ENCODE data around the gene NKPD1.
A peak's percentile ranks its signal among the peaks of the same experiment; 100 is the strongest.

The NKPD1 gene

DNA sequence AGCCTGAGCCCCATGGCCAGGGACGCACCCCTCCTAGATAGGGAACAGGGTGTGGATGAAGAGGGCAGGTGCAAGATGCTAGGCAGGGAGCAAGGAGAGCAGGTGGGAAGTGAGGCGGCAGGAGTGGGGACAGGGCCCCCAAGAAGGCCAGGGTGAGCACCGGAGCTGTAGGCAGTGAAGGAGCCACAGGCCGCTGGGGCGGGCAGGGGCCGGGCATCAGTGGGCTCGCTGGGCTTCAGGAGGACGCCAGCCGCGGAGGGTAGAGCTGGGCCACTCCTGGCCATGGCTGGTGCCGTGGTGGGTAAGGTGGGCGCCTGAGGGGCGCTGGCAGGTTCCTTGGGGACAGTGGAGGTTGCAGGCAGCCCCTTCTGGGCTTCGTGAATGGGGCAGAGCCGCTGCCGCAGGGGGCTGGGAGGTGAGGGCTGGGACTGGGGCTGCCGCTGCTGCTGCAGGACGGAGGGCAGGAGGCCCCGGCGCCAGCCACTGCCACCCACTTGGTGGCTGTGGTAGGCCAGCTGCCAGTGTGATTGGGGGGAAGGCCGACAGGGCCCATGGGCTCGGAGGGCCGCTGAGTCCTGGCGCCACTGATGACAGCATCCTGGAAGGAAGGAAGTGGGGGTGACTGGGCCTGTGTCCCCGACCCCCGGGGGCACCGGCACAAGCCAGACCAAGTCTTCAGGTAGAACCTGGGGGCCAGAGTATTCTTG is 2.1 kb downstream of the NKPD1 start:
- H3K4me1 ChIP-seq (ENCODE audit: control insufficient read depth, insufficient read depth, low read depth, low read length) = peaks cover 18% of the 10 kb centered on the region
- WGBS = 95% methylated on average over 25 of the region's 27 CpGs
- H2BK5ac ChIP-seq (ENCODE audit: low read depth, low read length, poor library complexity, severe bottlenecking) = no peak overlapping the region

GRCh38 chr19:45156751-45157150 is 4.0 kb downstream of the NKPD1 start:
- Histone ChIP-seq H3K27me3 (ENCODE audit: control insufficient read depth in 1 of 2, insufficient read depth in 1 of 2, low read length in 2 of 2) (peaks cover 56 to 69% of the 10 kb centered on the region in 2 experiments), H3K4me1 (ENCODE audit: control insufficient read depth, insufficient read depth, low read depth, low read length) (peaks cover 27% of the 10 kb centered on the region), H3K79me1 (replicated peaks; ENCODE audit: low read length, poor library complexity, severe bottlenecking) (no peaks in the 10 kb centered on the region), H3K36me3 (ENCODE audit: control insufficient read depth in 1 of 2, insufficient read depth in 2 of 2, low read depth in 1 of 2, low read length in 2 of 2) (peaks cover 0 to 21% of the 10 kb centered on the region in 2 experiments), H3K4me2 (ENCODE audit: low read length, poor library complexity, severe bottlenecking) (no peak overlapping the region), H3K14ac (ENCODE audit: low read length in 2 of 2) (no peak overlapping the region), H2BK12ac (ENCODE audit: low read length in 2 of 2) (no peak overlapping the region), H3K18ac (ENCODE audit: low read depth in 1 of 2, low read length in 2 of 2) (no peak overlapping the region), H4K8ac (ENCODE audit: low read length) (no peak overlapping the region), H3K9me3 (ENCODE audit: control insufficient read depth, low read length) (no peaks in the 10 kb centered on the region), H3K23ac (ENCODE audit: low read length in 2 of 2) (no peak overlapping the region), H4K91ac (ENCODE audit: low read length) (no peak overlapping the region), H2BK5ac (ENCODE audit: low read depth, low read length, poor library complexity, severe bottlenecking) (no peak overlapping the region), H3K4me3 (ENCODE audit: insufficient read depth in 1 of 2, low read depth in 1 of 2, low read length in 2 of 2) (no peak overlapping the region), H2AFZ (ENCODE audit: low read depth, low read length) (no peak overlapping the region), H3K9ac (ENCODE audit: low read length) (no peak overlapping the region), H2BK120ac (ENCODE audit: low read depth, low read length) (no peak overlapping the region), H2AK5ac (ENCODE audit: low read length, severe bottlenecking) (no peak overlapping the region), H2BK15ac (ENCODE audit: low read depth, poor library complexity, severe bottlenecking) (no peak overlapping the region), H3K4ac (ENCODE audit: low read depth in 1 of 2, low read length in 2 of 2) (no peak overlapping the region), H3K27ac (ENCODE audit: low read length, poor library complexity, severe bottlenecking) (no peak overlapping the region)
- WGBS = 94% methylated on average over 11 of the region's 11 CpGs
- DNase-seq = no peak

More for the DNA sequence above, 2.1 kb downstream of the NKPD1 start:
- Histone ChIP-seq H4K8ac (ENCODE audit: low read length) (no peak overlapping the region), H3K79me1 (replicated peaks; ENCODE audit: low read length, poor library complexity, severe bottlenecking) (no peaks in the 10 kb centered on the region), H2BK12ac (ENCODE audit: low read length in 2 of 2) (no peak overlapping the region), H2BK120ac (ENCODE audit: low read depth, low read length) (no peak overlapping the region), H3K36me3 (ENCODE audit: control insufficient read depth in 1 of 2, insufficient read depth in 2 of 2, low read depth in 1 of 2, low read length in 2 of 2) (peaks cover 0 to 1% of the 10 kb centered on the region in 2 experiments), H2AK5ac (ENCODE audit: low read length, severe bottlenecking) (no peak overlapping the region), H3K9me3 (ENCODE audit: control insufficient read depth, low read length) (no peaks in the 10 kb centered on the region), H3K4me3 (ENCODE audit: insufficient read depth in 1 of 2, low read depth in 1 of 2, low read length in 2 of 2) (no peak overlapping the region), H3K14ac (ENCODE audit: low read length in 2 of 2) (no peak overlapping the region), H3K27ac (ENCODE audit: low read length, poor library complexity, severe bottlenecking) (no peak overlapping the region), H2BK15ac (ENCODE audit: low read depth, poor library complexity, severe bottlenecking) (no peak overlapping the region), H3K9ac (ENCODE audit: low read length) (no peak overlapping the region), H3K4ac (ENCODE audit: low read depth in 1 of 2, low read length in 2 of 2) (no peak overlapping the region), H3K4me2 (ENCODE audit: low read length, poor library complexity, severe bottlenecking) (no peak overlapping the region), H4K91ac (ENCODE audit: low read length) (no peak overlapping the region), H2AFZ (ENCODE audit: low read depth, low read length) (no peak overlapping the region), H3K27me3 (ENCODE audit: control insufficient read depth in 1 of 2, insufficient read depth in 1 of 2, low read length in 2 of 2) (peaks cover 63 to 65% of the 10 kb centered on the region in 2 experiments), H3K23ac (ENCODE audit: low read length in 2 of 2) (no peak overlapping the region), H3K18ac (ENCODE audit: low read depth in 1 of 2, low read length in 2 of 2) (no peak overlapping the region)
- DNase-seq = no peak

GRCh38 chr19:45156011-45156630 is 4.7 kb downstream of the NKPD1 start:
- H2BK5ac ChIP-seq (ENCODE audit: low read depth, low read length, poor library complexity, severe bottlenecking) = no peak overlapping the region
- H3K4me1 ChIP-seq (ENCODE audit: control insufficient read depth, insufficient read depth, low read depth, low read length) = peaks cover 27% of the 10 kb centered on the region
- no peak overlapping the region for H3K9ac ChIP-seq (ENCODE audit: low read length)
- DNase-seq = peak; percentile 25
- no peak overlapping the region for H3K23ac ChIP-seq (ENCODE audit: low read length in 2 of 2)
- no peak overlapping the region for H2BK12ac ChIP-seq (ENCODE audit: low read length in 2 of 2)
- H2AFZ ChIP-seq (ENCODE audit: low read depth, low read length) = no peak overlapping the region
- peaks cover 0 to 21% of the 10 kb centered on the region in 2 experiments for H3K36me3 ChIP-seq (ENCODE audit: control insufficient read depth in 1 of 2, insufficient read depth in 2 of 2, low read depth in 1 of 2, low read length in 2 of 2)
- no peak overlapping the region for H3K27ac ChIP-seq (ENCODE audit: low read length, poor library complexity, severe bottlenecking)
- H3K14ac ChIP-seq (ENCODE audit: low read length in 2 of 2) = no peak overlapping the region
- no peak overlapping the region for H4K91ac ChIP-seq (ENCODE audit: low read length)
- H2BK15ac ChIP-seq (ENCODE audit: low read depth, poor library complexity, severe bottlenecking) = no peak overlapping the region
- H3K4me3 ChIP-seq (ENCODE audit: insufficient read depth in 1 of 2, low read depth in 1 of 2, low read length in 2 of 2) = no peak overlapping the region
- H3K27me3 ChIP-seq (ENCODE audit: control insufficient read depth in 1 of 2, insufficient read depth in 1 of 2, low read length in 2 of 2) = peaks cover 50 to 66% of the 10 kb centered on the region in 2 experiments
- no peak overlapping the region for H3K18ac ChIP-seq (ENCODE audit: low read depth in 1 of 2, low read length in 2 of 2)
- 88% methylated on average over 11 of the region's 11 CpGs for WGBS
- no peak overlapping the region for H4K8ac ChIP-seq (ENCODE audit: low read length)
- no peaks in the 10 kb centered on the region for H3K9me3 ChIP-seq (ENCODE audit: control insufficient read depth, low read length)
- no peak overlapping the region for H3K4ac ChIP-seq (ENCODE audit: low read depth in 1 of 2, low read length in 2 of 2)
- H2BK120ac ChIP-seq (ENCODE audit: low read depth, low read length) = no peak overlapping the region
- H2AK5ac ChIP-seq (ENCODE audit: low read length, severe bottlenecking) = no peak overlapping the region
- no peak overlapping the region for H3K4me2 ChIP-seq (ENCODE audit: low read length, poor library complexity, severe bottlenecking)
- no peaks in the 10 kb centered on the region for H3K79me1 ChIP-seq (replicated peaks; ENCODE audit: low read length, poor library complexity, severe bottlenecking)

DNA sequence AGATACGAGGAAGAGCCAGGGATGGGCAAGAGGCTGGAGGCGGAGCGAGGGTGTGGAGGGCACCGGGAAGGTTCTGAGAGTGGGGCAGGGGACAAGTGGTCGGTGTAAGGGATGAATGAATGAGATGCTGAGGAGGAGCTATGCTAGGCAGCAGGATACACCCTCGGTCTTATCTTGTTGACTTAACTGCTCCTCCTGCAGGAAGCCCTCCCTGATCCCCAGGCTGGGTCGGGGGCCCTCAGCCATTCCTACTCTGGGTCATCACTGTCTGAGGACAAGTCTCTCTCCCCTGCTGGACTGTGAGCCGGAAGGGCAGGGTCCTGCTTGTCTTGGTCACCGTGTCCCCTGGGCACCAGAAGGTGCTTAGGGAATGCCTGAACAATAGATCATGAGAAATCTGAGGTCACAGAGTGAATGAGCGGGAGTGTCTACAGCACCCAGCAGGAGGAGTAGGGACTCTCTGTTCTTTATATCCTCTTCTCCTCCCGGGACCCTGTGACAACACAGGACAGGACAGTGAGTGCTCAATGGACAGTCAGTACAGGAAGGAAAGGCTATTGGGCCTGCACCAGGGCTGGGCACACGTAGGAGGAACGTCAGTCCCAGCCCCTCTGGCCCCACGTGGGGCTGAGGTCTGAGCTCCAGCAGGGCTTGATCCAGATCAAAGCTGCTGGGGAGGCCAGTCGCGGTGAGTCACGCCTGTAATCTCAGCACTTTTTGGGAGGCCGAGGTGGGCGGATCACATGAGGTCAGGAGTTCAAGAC is 6.5 kb downstream of the NKPD1 start:
- H3K27ac ChIP-seq (ENCODE audit: low read length, poor library complexity, severe bottlenecking) = no peak overlapping the region
- no peak overlapping the region for H2AK5ac ChIP-seq (ENCODE audit: low read length, severe bottlenecking)
- peaks cover 37 to 49% of the 10 kb centered on the region in 2 experiments for H3K27me3 ChIP-seq (ENCODE audit: control insufficient read depth in 1 of 2, insufficient read depth in 1 of 2, low read length in 2 of 2)
- peaks cover 9 to 38% of the 10 kb centered on the region in 2 experiments for H3K36me3 ChIP-seq (ENCODE audit: control insufficient read depth in 1 of 2, insufficient read depth in 2 of 2, low read depth in 1 of 2, low read length in 2 of 2)
- no peak overlapping the region for H2BK5ac ChIP-seq (ENCODE audit: low read depth, low read length, poor library complexity, severe bottlenecking)
- H2BK120ac ChIP-seq (ENCODE audit: low read depth, low read length) = no peak overlapping the region
- 37% methylated on average over 19 of the region's 19 CpGs for WGBS
- H3K9ac ChIP-seq (ENCODE audit: low read length) = peak overlapping the region; percentile 38
- peak overlapping the region in 1 of 2 experiments; percentile 28 for H3K14ac ChIP-seq (ENCODE audit: low read length in 2 of 2)
- H3K4ac ChIP-seq (ENCODE audit: low read depth in 1 of 2, low read length in 2 of 2) = no peak overlapping the region
- H4K8ac ChIP-seq (ENCODE audit: low read length) = peak overlapping the region; percentile 41
- H2BK12ac ChIP-seq (ENCODE audit: low read length in 2 of 2) = peak overlapping the region in 1 of 2 experiments; percentile 16
- no peak overlapping the region for H2BK15ac ChIP-seq (ENCODE audit: low read depth, poor library complexity, severe bottlenecking)
- DNase-seq = peak; percentile 83
- peak overlapping the region; percentile 47 for H4K91ac ChIP-seq (ENCODE audit: low read length)
- peak overlapping the region; percentile 61 for H3K4me2 ChIP-seq (ENCODE audit: low read length, poor library complexity, severe bottlenecking)
- H3K23ac ChIP-seq (ENCODE audit: low read length in 2 of 2) = no peak overlapping the region
- peaks cover 2% of the 10 kb centered on the region for H3K9me3 ChIP-seq (ENCODE audit: control insufficient read depth, low read length)
- H3K4me1 ChIP-seq (ENCODE audit: control insufficient read depth, insufficient read depth, low read depth, low read length) = peaks cover 28% of the 10 kb centered on the region
- H2AFZ ChIP-seq (ENCODE audit: low read depth, low read length) = no peak overlapping the region
- peak overlapping the region in 1 of 2 experiments; percentile 67 for H3K18ac ChIP-seq (ENCODE audit: low read depth in 1 of 2, low read length in 2 of 2)
- no peaks in the 10 kb centered on the region for H3K79me1 ChIP-seq (replicated peaks; ENCODE audit: low read length, poor library complexity, severe bottlenecking)
- peak overlapping the region; percentile 18 to 67 for H3K4me3 ChIP-seq (ENCODE audit: insufficient read depth in 1 of 2, low read depth in 1 of 2, low read length in 2 of 2)
